Omental fat pad (tissue), 4 donors: Measurements from ENCODE around the gene TBC1D24. TPM values are rescaled to one million over a fixed set of nuclear protein-coding genes. Genes with fewer than 3 reads are reported as not detected.

Experiments
- ATAC-seq: fragments of 150-250 bp; one replicate; pipeline ENCODE4 v1.9.1; 2016; ENCODE audit warnings: mild to moderate bottlenecking, moderate library complexity; ENCODE audit not compliant: low FRiP score
- DNase-seq: peaks from one replicate; pipeline ENCODE4 v3.0.0-alpha.2; 2019; ENCODE audit warnings: low spot score
- total RNA-seq, 4 donors: library from RNA; depleted of rRNA; stranded (reverse); fragments of >200 nt; gene quantifications; one replicate each; pipeline ENCODE4 v1.1.0, GENCODE V29; 2016
- TF ChIP-seq, protein P1 (sequence below), 3 donors: fragments of 450-650 bp; IDR thresholded peaks; one replicate each; pipeline ENCODE4 v1.5.1; 2016 to 2017; ENCODE audit warnings: antibody characterized with exemption in 3 of 3, mild to moderate bottlenecking in 3 of 3, moderate library complexity in 2 of 3

The TBC1D24 gene
- total RNA-seq, 4 donors from 2014 or later = 10.4 to 19.4 (median 13.0) TPM

DNA sequence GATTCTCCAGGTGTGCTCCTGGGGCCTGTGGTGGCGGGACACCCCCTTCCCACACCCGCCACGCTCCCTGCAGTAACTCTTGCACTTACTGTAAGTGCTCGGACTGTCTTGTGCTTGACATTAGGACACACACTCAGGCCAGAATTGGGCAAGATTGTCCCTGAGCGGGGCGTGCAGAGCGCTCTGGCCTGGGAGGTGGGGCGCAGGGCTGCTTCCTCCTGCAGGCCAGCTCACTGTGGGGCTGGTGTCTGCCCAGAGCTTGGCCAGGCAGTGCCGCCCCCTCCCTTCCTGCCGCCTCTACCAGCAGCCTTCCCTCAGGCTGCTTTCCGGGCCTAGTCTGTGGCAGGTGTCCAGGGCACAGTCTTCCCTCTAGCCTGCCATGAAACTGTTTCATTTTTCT is 32.7 kb downstream of the TBC1D24 start:
- DNase-seq = no peak
- TF ChIP-seq, protein P1, sequence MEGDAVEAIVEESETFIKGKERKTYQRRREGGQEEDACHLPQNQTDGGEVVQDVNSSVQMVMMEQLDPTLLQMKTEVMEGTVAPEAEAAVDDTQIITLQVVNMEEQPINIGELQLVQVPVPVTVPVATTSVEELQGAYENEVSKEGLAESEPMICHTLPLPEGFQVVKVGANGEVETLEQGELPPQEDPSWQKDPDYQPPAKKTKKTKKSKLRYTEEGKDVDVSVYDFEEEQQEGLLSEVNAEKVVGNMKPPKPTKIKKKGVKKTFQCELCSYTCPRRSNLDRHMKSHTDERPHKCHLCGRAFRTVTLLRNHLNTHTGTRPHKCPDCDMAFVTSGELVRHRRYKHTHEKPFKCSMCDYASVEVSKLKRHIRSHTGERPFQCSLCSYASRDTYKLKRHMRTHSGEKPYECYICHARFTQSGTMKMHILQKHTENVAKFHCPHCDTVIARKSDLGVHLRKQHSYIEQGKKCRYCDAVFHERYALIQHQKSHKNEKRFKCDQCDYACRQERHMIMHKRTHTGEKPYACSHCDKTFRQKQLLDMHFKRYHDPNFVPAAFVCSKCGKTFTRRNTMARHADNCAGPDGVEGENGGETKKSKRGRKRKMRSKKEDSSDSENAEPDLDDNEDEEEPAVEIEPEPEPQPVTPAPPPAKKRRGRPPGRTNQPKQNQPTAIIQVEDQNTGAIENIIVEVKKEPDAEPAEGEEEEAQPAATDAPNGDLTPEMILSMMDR (IDR thresholded peaks at IDR 0.05) = no peak
- no peak for ATAC-seq

DNA sequence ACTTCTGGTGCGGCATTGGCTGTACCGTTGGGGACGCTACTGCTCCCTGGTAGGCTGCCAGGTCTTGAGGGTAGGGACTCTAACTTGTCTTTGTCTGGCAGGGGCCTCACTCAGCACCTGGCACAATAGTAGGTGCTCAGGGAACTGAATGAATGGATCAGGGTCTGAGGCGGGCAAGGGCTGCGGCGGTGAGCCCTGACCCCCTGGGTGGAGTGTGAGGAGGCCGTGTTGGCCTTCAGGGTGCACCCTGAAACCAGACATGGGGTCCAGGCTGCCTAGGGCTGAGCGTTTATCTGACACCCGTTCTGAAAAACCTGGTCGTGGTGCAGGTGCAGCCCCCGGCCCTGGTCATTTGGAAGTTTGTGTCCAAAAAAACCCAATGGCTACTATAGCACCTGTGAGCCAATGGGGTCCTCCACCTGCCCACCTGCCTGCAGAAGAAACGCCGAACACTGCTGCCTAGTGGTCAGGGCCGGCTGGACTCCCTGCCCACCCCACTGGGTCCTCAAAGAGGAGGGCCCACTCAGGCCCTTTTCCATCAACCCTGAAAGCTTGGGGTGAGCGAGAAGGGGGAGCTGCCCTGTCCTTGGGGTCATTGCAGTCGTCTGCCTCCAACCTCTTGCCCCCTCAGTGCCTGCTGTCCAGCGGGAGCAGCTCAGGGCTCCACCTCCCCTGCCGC is 33.9 kb downstream of the TBC1D24 start:
- TF ChIP-seq, protein P1 (IDR thresholded peaks at IDR 0.05) = no peak
- ATAC-seq (no peak), DNase-seq (no peak)

DNA sequence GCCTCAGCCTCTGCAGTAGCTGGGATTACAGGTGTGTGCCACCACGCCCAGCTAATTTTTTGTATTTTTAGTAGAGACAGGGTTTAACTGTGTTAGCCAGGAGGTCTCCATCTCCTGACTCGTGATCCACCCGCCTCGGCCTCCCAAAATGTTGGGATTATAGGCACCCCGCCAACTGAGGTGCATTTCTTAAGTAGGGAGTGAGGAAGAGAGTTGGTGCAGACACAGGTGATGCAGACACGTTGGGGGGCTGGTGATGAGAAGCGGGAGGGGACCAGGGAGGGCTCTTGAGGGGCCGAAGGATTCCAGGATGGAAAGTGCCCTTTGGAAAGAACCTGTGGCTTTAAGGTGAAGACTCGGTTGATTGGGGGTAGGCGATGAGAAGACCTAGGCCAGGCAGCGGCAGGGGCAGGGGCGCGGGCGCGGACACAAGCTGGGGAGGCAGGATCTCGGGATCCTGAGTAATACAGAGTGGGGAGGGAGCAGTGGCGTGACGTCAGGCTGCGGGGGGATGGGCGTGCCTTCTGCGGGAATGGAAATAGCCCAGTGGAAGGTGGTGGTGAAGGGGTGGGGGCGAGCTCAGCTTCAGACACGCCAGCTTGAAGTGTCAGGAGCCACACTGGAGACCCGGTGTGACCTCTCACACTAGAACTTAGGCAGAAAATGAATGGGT is 36.3 kb downstream of the TBC1D24 start:
- ATAC-seq (peak; percentile 44), DNase-seq (peak; percentile 92)
- TF ChIP-seq, protein P1 (IDR thresholded peaks at IDR 0.05) = no peak

DNA sequence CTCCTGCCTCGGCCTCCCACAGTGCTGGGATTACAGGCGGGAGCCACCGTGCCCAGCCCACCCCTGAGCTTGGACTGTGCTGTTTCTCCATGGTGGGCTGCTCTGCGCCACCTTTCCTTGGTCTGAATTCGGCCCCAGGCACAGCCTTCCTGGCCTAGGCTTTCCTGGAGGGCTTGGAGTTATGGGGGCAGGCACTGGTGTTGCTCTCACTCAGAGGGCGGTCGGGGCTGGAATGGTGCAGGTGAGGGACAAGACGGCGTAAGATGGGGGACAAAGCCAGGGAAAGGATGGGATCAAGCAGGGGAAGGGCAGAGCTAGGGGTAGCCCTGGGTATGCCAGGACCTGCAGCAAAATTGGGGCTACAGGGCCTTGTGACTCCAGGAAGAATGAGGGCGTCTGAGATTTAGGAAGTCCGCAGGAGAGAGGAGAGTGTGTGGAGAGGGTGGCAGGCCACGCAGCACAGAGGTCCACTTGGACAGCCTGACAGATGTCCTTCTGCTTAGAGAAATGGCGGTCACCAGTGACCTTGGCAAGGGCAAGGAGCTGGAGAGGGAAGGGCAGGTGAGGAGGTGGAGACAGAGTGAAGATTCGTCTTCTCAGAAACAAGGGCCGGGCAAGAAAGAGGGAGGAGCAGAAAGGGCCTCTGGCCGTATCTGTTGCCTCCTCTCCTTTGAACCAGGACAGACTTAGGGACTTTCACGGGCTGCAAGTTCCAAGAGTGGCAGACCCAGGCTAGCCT is 37.2 kb downstream of the TBC1D24 start:
- ATAC-seq (no peak), DNase-seq (no peak)
- TF ChIP-seq, protein P1 (IDR thresholded peaks at IDR 0.05) = no peak

DNA sequence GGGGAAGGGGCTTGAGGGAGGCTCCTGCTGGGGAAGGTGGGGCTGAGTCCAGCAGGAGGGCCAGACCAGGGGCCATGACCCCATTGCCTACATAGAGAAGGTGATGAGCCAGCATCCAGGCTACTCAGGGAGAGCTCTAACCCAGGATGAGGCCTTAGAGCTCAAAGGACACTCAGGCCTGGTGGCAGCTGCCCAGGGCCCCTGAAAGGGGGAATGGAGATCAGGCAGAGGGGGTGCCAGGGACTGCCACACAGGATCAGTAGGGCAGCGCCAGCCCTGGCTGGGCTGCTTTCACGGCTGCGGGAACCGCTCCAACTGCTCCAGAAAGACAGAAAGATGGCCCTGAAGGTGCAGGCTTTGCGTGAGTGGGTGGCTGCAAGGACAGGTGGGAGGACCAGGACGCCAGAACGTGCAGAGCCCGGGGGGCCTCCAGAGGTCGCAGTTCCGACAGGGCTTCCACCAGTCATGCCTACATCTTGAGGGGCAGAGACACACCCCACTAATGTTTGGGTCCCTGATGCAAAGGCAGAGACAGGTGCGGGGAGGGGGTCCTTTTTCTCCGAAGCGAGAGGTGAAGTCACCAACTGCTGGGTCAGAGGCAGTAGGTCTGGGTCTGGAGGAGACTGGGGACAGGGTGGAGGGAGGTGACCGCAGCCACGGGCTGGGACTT is 37.9 kb downstream of the TBC1D24 start:
- TF ChIP-seq, protein P1 (IDR thresholded peaks at IDR 0.05) = no peak
- ATAC-seq (no peak), DNase-seq (no peak)

DNA sequence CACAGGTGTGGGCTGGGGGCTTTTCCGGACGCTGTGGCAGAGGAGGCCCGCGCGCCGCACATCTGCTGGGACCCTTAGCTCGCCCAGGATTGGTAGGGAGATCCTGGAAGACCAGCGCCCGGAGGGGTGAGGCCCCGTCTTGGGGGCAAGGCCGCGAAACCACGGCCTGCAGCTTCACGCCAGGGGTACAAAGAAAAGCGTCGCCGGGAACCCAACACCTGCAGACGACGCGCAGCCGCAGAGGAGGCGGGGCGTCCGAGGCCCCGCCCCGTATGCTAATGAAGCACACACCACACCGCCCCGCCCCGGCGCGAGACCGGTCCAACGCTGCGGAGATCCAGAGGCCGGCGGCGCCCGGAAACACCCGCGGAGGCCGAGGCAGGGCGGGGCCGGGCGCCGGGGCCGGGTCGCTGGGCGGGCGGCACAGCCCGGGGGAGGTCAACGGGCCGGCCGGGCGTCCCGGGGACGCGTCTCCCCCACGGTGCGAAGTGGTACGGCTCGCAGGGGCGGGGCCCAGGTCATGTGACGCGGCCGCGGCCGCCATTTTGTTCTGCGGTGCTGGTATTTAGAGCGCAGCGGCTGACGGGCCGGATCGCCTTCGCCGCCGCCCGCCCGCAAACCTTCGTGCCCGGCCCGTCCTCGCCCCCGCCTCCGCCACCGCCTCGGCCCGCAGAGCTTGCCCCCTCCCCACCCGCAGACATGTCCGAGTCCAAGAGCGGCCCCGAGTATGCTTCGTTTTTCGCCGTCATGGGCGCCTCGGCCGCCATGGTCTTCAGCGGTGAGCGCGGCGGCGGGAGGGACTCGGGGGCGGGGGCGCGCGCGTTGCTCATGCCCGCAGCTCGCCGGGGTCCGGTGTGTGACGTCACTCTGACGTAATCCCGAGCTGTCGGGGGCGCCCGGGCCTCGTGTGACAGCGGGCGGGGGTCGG is 38.7 kb downstream of the TBC1D24 start, which contains the start of gene ATP6V0C:
TSS of gene ATP6V0C (plus strand) at position 548 of the 928 bp plus-strand sequence. CDS start at position 700, 152 bp downstream.
- peak; percentile 82 for ATAC-seq
- TF ChIP-seq, protein P1 (IDR thresholded peaks at IDR 0.05) = no peak

More for the DNA sequence above, 38.7 kb downstream of the TBC1D24 start, which contains the start of gene ATP6V0C:
- peak; percentile 81 for DNase-seq
